NCI-H187 (cell line): ENCODE measurements around the gene DUSP3.

ENCODE experiments used
- DNase-seq, 2 experiments: peaks; one replicate each; lab custom pipeline; 2025; lab: John Stamatoyannopoulos, UW

The DUSP3 gene

GRCh38 chr17:43732958-43733357 is 45.8 kb downstream of the DUSP3 start:
- DNase-seq: no peak

- no peak for DNase-seq
These were observed 50.7 kb downstream of the DUSP3 start for GRCh38 chr17:43728081-43728480.

DNA sequence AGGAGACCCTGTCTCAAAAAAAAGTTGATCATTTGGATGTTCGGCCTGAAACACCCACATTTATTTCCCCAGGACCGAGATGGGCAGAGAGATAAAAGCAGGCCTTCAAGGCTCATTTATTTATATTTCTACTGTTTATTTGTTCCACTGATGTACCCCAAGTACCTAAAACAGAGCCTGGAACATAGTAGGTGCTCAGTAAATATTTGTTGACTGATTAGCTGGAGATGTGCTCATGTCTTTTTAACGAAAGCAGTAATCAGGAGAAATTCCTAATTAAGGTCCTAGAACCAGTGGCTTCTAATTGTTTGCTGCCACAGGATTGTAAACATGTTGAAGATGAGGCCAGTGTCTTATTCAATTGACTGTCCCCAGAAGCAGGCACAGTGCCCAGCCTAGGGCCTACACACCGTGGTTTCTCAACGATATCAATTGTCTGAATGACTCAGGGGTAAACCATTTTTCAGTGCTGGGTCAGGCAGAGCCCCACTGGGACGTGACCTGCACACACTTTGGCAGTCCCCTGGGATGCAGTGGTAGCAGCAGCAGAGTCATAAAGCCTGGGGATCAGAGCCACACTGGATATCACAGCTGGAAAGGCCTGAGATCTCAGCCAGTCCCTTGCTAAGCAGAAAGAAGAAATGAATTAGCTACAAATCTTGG is 54.9 kb downstream of the DUSP3 start:
- no peak for DNase-seq

GRCh38 chr17:43722870-43723665 is 55.7 kb downstream of the DUSP3 start:
- no peak for DNase-seq

DNA sequence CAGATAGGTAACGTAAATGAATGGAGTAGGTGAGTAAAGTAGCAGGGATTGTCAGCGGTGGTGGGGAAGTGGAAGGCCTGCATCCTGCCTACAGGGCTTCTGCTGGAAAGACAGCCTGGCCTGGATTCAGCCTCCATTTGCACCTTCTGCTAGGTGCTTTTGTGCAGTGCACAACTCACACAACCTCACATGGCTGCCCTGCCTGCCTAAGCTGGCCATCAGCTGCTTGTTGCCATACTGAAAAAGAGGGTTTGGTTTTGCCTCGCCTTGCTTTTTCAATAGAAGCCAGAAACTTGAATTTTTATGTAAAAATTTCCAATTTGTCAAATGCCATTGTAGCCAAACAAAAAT is 56.5 kb downstream of the DUSP3 start:
- no peak for DNase-seq

DNA sequence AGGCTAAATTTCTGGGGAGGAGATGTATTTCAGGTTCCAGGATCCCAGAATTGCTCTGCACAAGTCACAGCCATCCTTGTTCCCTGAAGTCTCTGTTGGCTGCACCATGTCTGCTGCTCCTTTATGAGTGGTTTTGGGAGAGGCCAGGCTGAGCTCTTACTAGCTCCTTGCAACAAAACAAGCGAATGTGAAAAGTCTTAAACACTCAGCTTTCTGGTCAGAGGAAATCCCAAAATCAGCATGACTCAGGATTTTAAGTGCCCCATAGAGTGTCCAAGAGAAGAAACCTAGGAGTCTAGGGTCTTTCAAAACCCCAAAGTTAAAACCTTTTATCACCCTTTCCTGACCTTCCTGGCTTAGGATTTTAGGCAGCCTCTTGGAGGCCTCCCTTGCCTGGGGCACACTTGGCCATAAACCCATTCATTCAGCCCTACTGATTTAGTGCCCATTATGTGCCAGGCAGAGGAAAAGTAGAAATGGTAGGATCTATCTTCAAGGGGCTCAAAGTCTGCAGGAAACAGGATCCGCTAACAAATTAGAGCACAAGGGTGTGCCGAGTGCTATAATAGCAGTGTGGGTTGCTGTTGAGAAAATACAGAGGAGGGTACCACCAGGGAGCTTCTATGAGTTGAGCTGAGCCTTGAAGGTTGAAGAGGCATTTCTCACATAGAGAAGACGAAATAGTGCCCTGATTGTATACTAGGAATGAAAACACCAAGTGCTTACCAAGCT is 57.1 kb downstream of the DUSP3 start:
- DNase-seq: no peak

GRCh38 chr17:43720311-43721060 is 58.3 kb downstream of the DUSP3 start:
- peak in 1 of 2 experiments; percentile 55 for DNase-seq

GRCh38 chr17:43719578-43719977 is 59.2 kb downstream of the DUSP3 start:
- no peak for DNase-seq

GRCh38 chr17:43718544-43718943 is 60.2 kb downstream of the DUSP3 start:
- DNase-seq: no peak

- no peak for DNase-seq
These were observed 60.9 kb downstream of the DUSP3 start for GRCh38 chr17:43717913-43718312.
